ENCODE results near the gene ABCA12. TPM values are rescaled to one million over a fixed set of nuclear protein-coding genes. Genes with fewer than 3 reads are reported as not detected.

Gene ABCA12
- total and polyA plus RNA-seq, 7 experiments from 2014 or later = not detected

DNA sequence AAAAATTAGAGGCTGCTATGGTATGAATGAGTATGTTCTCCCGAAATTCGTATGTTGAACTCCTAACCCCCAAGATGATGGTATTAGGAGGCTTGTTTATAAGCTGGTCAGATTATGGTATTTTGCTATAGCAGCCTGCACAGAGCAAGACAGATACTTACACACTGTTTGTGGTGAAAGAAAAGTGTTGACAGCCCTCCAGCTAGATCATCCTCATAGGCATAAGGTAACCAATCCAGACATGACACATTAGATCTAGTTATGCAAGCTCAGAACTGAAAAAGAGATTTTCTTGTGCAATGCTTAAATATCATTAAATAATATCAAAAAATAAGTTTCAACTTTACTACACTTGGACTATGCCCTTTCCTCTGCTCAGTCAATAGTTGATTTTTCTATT, 107.1 kb downstream of the ABCA12 start:
- peaks cover 0 to 5% (median 0%) of the 10 kb centered on the region in 5 donors for H3K27me3 Mint-ChIP-seq
- no peaks in the 10 kb centered on the region for H3K9me3 ChIP-seq (ENCODE audit: control insufficient read depth in 2 of 3, low read length in 3 of 3)
- no peaks in the 10 kb centered on the region for H3K36me3 Mint-ChIP-seq
- intact Hi-C loops (cut with micrococcal nuclease) = no loop called here
- no peaks in the 10 kb centered on the region for H3K4me1 Mint-ChIP-seq
- DNase-seq = no peak
- ChIA-PET CTCF (no interaction called here), POLR2A (no interaction called here)
- H3K4me3 ChIP-seq (ENCODE audit: low read length) = no peak overlapping the region
- no peak overlapping the region for H3K27ac ChIP-seq (ENCODE audit: low read depth, low read length)
- H3K9me3 Mint-ChIP-seq = peaks cover 0 to 3% (median 0%) of the 10 kb centered on the region in 11 donors
- H3K4me3 Mint-ChIP-seq = no peak overlapping the region
- ATAC-seq = no peak
- no peaks in the 10 kb centered on the region for H3K27me3 ChIP-seq (ENCODE audit: control insufficient read depth in 2 of 2, insufficient read depth in 2 of 2, low read length in 2 of 2)
- no peak overlapping the region for H3K27ac Mint-ChIP-seq
- H3K36me3 ChIP-seq (ENCODE audit: control insufficient read depth in 2 of 3, insufficient read depth in 3 of 3, low read length in 3 of 3) = no peaks in the 10 kb centered on the region
- no peaks in the 10 kb centered on the region for H3K4me1 ChIP-seq (ENCODE audit: control insufficient read depth in 2 of 2, insufficient read depth in 2 of 2, low read length in 2 of 2)

- Mint-ChIP-seq H3K4me1 (no peaks in the 10 kb centered on the region), H3K36me3 (no peaks in the 10 kb centered on the region), H3K4me3 (no peak overlapping the region), H3K27me3 (peaks cover 0 to 5% (median 0%) of the 10 kb centered on the region in 5 donors), H3K9me3 (peaks cover 0 to 3% (median 0%) of the 10 kb centered on the region in 11 donors), H3K27ac (no peak overlapping the region)
- Histone ChIP-seq H3K27ac (ENCODE audit: low read depth, low read length) (no peak overlapping the region), H3K27me3 (ENCODE audit: control insufficient read depth in 2 of 2, insufficient read depth in 2 of 2, low read length in 2 of 2) (no peaks in the 10 kb centered on the region), H3K36me3 (ENCODE audit: control insufficient read depth in 2 of 3, insufficient read depth in 3 of 3, low read length in 3 of 3) (no peaks in the 10 kb centered on the region), H3K4me1 (ENCODE audit: control insufficient read depth in 2 of 2, insufficient read depth in 2 of 2, low read length in 2 of 2) (no peaks in the 10 kb centered on the region), H3K4me3 (ENCODE audit: low read length) (no peak overlapping the region), H3K9me3 (ENCODE audit: control insufficient read depth in 2 of 3, low read length in 3 of 3) (no peaks in the 10 kb centered on the region)
- POLR2A ChIA-PET = no interaction called here
- DNase-seq (no peak), ATAC-seq (no peak)
- intact Hi-C loops (cut with micrococcal nuclease) = no loop called here
- CTCF ChIA-PET = no interaction called here
These were observed 108.5 kb downstream of the ABCA12 start for GRCh38 chr2:215029936-215030335.

GRCh38 chr2:215028231-215028630, 110.2 kb downstream of the ABCA12 start:
- Mint-ChIP-seq H3K36me3 (no peaks in the 10 kb centered on the region), H3K27me3 (peaks cover 0 to 7% (median 0%) of the 10 kb centered on the region in 5 donors), H3K4me3 (no peak overlapping the region), H3K9me3 (peaks cover 0 to 4% (median 0%) of the 10 kb centered on the region in 11 donors), H3K4me1 (no peaks in the 10 kb centered on the region), H3K27ac (no peak overlapping the region)
- Histone ChIP-seq H3K27ac (ENCODE audit: low read depth, low read length) (no peak overlapping the region), H3K9me3 (ENCODE audit: control insufficient read depth in 2 of 3, low read length in 3 of 3) (no peaks in the 10 kb centered on the region), H3K27me3 (ENCODE audit: control insufficient read depth in 2 of 2, insufficient read depth in 2 of 2, low read length in 2 of 2) (no peaks in the 10 kb centered on the region), H3K4me1 (ENCODE audit: control insufficient read depth in 2 of 2, insufficient read depth in 2 of 2, low read length in 2 of 2) (no peaks in the 10 kb centered on the region), H3K36me3 (ENCODE audit: control insufficient read depth in 2 of 3, insufficient read depth in 3 of 3, low read length in 3 of 3) (no peaks in the 10 kb centered on the region), H3K4me3 (ENCODE audit: low read length) (no peak overlapping the region)
- CTCF ChIA-PET = no interaction called here
- ATAC-seq (no peak), DNase-seq (no peak)
- intact Hi-C loops (cut with micrococcal nuclease) = no loop called here
- POLR2A ChIA-PET = no interaction called here

GRCh38 chr2:215027779-215028178, 110.6 kb downstream of the ABCA12 start:
- peaks cover 0 to 4% (median 0%) of the 10 kb centered on the region in 11 donors for H3K9me3 Mint-ChIP-seq
- H3K36me3 Mint-ChIP-seq = no peaks in the 10 kb centered on the region
- no peaks in the 10 kb centered on the region for H3K4me1 Mint-ChIP-seq
- no peak overlapping the region for H3K4me3 Mint-ChIP-seq
- peaks cover 0 to 10% (median 0%) of the 10 kb centered on the region in 5 donors for H3K27me3 Mint-ChIP-seq
- Histone ChIP-seq H3K27me3 (ENCODE audit: control insufficient read depth in 2 of 2, insufficient read depth in 2 of 2, low read length in 2 of 2) (no peaks in the 10 kb centered on the region), H3K4me3 (ENCODE audit: low read length) (no peak overlapping the region), H3K9me3 (ENCODE audit: control insufficient read depth in 2 of 3, low read length in 3 of 3) (no peaks in the 10 kb centered on the region), H3K36me3 (ENCODE audit: control insufficient read depth in 2 of 3, insufficient read depth in 3 of 3, low read length in 3 of 3) (no peaks in the 10 kb centered on the region), H3K27ac (ENCODE audit: low read depth, low read length) (no peak overlapping the region), H3K4me1 (ENCODE audit: control insufficient read depth in 2 of 2, insufficient read depth in 2 of 2, low read length in 2 of 2) (no peaks in the 10 kb centered on the region)
- no peak overlapping the region for H3K27ac Mint-ChIP-seq
- ATAC-seq = no peak
- intact Hi-C loops (cut with micrococcal nuclease) = no loop called here
- ChIA-PET POLR2A (no interaction called here), CTCF (no interaction called here)
- DNase-seq = no peak

DNA sequence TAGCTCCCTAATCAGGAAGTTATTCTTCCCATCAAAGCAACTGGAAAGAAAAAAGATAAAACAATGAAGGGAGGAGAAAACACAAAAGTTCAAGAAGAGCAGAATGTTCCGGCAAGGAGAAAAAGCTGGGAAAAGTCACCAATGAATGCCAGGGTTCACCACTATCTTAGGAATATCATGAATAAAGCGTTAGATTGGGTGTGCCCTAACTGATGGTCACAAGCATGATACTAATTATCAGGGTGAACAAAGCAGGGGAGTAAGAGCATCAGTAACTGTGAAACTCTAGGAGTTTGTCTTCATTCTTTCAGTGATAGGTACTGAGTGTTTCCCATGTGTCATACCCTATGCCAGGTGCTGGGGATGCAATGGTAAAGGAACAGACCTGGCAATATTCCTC, 115.5 kb downstream of the ABCA12 start:
- DNase-seq (no peak), ATAC-seq (no peak)
- ChIA-PET POLR2A (no interaction called here), CTCF (no interaction called here)
- Mint-ChIP-seq H3K9me3 (peaks cover 0 to 4% (median 0%) of the 10 kb centered on the region in 11 donors), H3K36me3 (no peaks in the 10 kb centered on the region), H3K27ac (no peak overlapping the region), H3K4me1 (no peaks in the 10 kb centered on the region), H3K27me3 (peaks cover 0 to 14% (median 0%) of the 10 kb centered on the region in 5 donors), H3K4me3 (no peak overlapping the region)
- Histone ChIP-seq H3K27me3 (ENCODE audit: control insufficient read depth in 2 of 2, insufficient read depth in 2 of 2, low read length in 2 of 2) (no peaks in the 10 kb centered on the region), H3K36me3 (ENCODE audit: control insufficient read depth in 2 of 3, insufficient read depth in 3 of 3, low read length in 3 of 3) (no peaks in the 10 kb centered on the region), H3K27ac (ENCODE audit: low read depth, low read length) (no peak overlapping the region), H3K4me1 (ENCODE audit: control insufficient read depth in 2 of 2, insufficient read depth in 2 of 2, low read length in 2 of 2) (no peaks in the 10 kb centered on the region), H3K4me3 (ENCODE audit: low read length) (no peak overlapping the region), H3K9me3 (ENCODE audit: control insufficient read depth in 2 of 3, low read length in 3 of 3) (no peaks in the 10 kb centered on the region)
- intact Hi-C loops (cut with micrococcal nuclease) = no loop called here

DNA sequence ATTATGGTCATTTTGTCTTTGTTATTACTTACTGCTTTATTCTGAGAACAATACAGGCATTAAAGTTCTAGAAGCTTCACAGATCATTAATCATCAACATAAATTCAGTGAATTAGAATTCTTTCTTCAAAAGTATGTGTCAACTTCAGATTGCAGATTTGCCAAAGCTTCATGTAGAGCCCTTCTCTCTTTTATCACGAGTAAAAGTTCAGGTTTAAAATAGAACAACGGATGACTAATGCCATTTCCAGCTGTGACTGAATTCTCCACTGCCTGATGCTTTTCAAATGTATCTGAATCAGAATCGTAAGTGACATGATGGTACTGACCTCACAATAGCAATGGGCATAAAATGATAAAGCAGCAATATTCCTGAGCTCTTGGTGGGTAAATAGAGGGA, 116.0 kb downstream of the ABCA12 start:
- ATAC-seq (no peak), DNase-seq (no peak)
- no peaks in the 10 kb centered on the region for H3K4me1 ChIP-seq (ENCODE audit: control insufficient read depth in 2 of 2, insufficient read depth in 2 of 2, low read length in 2 of 2)
- Mint-ChIP-seq H3K36me3 (no peaks in the 10 kb centered on the region), H3K27ac (no peak overlapping the region), H3K9me3 (peaks cover 0 to 4% (median 0%) of the 10 kb centered on the region in 11 donors), H3K4me1 (no peaks in the 10 kb centered on the region), H3K27me3 (peaks cover 0 to 14% (median 0%) of the 10 kb centered on the region in 5 donors), H3K4me3 (no peak overlapping the region)
- POLR2A ChIA-PET = no interaction called here
- H3K27ac ChIP-seq (ENCODE audit: low read depth, low read length) = no peak overlapping the region
- no peaks in the 10 kb centered on the region for H3K9me3 ChIP-seq (ENCODE audit: control insufficient read depth in 2 of 3, low read length in 3 of 3)
- no peaks in the 10 kb centered on the region for H3K27me3 ChIP-seq (ENCODE audit: control insufficient read depth in 2 of 2, insufficient read depth in 2 of 2, low read length in 2 of 2)
- H3K36me3 ChIP-seq (ENCODE audit: control insufficient read depth in 2 of 3, insufficient read depth in 3 of 3, low read length in 3 of 3) = no peaks in the 10 kb centered on the region
- H3K4me3 ChIP-seq (ENCODE audit: low read length) = no peak overlapping the region
- intact Hi-C loops (cut with micrococcal nuclease) = no loop called here
- CTCF ChIA-PET = no interaction called here

DNA sequence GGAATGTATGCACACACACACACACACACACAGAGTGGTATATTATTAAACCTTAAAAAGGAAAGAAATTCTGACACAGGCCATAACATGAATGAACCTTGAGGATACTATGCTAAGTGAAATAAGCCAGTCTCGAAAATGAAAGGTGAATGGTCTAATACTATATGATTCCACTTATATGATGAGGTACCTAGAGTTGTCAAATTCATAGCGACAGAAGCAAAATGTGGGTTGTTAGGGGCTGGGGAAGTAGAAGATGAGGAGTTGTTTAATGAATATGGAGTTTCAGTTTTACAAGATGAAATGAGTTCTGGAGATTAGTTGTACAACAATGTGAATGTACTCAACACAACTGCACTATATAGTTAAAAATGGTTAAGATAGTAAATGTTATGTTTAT, 118.1 kb downstream of the ABCA12 start:
- ATAC-seq (no peak), DNase-seq (no peak)
- CTCF ChIA-PET = no interaction called here
- Mint-ChIP-seq H3K27ac (no peak overlapping the region), H3K36me3 (no peaks in the 10 kb centered on the region), H3K9me3 (peaks cover 0 to 4% (median 0%) of the 10 kb centered on the region in 11 donors), H3K27me3 (peaks cover 0 to 14% (median 0%) of the 10 kb centered on the region in 5 donors), H3K4me3 (no peak overlapping the region), H3K4me1 (no peaks in the 10 kb centered on the region)
- intact Hi-C loops (cut with micrococcal nuclease) = no loop called here
- no peak overlapping the region for H3K4me3 ChIP-seq (ENCODE audit: low read length)
- POLR2A ChIA-PET = no interaction called here
- no peak overlapping the region for H3K27ac ChIP-seq (ENCODE audit: low read depth, low read length)
- H3K36me3 ChIP-seq (ENCODE audit: control insufficient read depth in 2 of 3, insufficient read depth in 3 of 3, low read length in 3 of 3) = no peaks in the 10 kb centered on the region
- no peaks in the 10 kb centered on the region for H3K27me3 ChIP-seq (ENCODE audit: control insufficient read depth in 2 of 2, insufficient read depth in 2 of 2, low read length in 2 of 2)
- H3K4me1 ChIP-seq (ENCODE audit: control insufficient read depth in 2 of 2, insufficient read depth in 2 of 2, low read length in 2 of 2) = no peaks in the 10 kb centered on the region
- H3K9me3 ChIP-seq (ENCODE audit: control insufficient read depth in 2 of 3, low read length in 3 of 3) = no peaks in the 10 kb centered on the region

All from naive thymus-derived CD4-positive, alpha-beta T cell (primary cell).